ENCODE measurements around the gene RBM47.
A peak's percentile ranks its signal among the peaks of the same experiment; 100 is the strongest.

RBM47 gene

DNA sequence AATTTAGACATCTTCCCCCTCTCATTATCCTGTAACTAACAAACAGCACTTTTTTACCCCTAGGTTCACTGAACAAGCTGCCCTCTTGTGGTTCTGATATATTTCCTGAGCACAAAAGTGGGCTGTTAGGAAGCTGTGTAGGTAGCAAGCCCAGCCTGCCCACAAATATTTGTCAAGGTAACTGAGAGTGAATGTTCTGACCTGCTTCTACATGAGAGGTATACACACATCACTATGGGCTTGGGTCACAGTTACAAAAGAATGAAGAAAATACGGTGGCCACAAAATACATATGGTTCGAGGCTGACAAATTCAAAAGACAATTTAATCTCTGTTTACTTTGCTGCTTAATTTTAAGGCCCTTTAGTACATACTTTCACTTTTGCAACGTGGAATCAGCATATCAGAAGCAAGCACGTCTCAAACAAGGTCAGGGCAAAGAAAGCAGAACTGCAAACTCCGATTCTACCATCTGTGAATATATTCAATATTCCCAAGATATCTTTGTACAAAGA is 78.7 kb downstream of the RBM47 start:
- H3K27ac ChIP-seq, result peak overlapping the region; percentile 26; the same call in 1 of the 2 replicates
- H3K4me1 ChIP-seq (ENCODE audit: low read depth, poor library complexity, severe bottlenecking), result peaks cover 22% of the 10 kb centered on the region
- H2AFZ ChIP-seq (ENCODE audit: low read depth), result no peak overlapping the region
- no peaks in the 10 kb centered on the region for H3K27me3 ChIP-seq (ENCODE audit: insufficient read depth, low read depth)
- peak overlapping the region; percentile 17; the same call in 1 of the 2 replicates for H3K9ac ChIP-seq
- H3K4me2 ChIP-seq, result peak overlapping the region; percentile 78
- no peaks in the 10 kb centered on the region for H4K20me1 ChIP-seq (ENCODE audit: insufficient read depth)
- H3K36me3 ChIP-seq (ENCODE audit: insufficient read depth), result no peaks in the 10 kb centered on the region
- TF ChIP-seq, protein P1, sequence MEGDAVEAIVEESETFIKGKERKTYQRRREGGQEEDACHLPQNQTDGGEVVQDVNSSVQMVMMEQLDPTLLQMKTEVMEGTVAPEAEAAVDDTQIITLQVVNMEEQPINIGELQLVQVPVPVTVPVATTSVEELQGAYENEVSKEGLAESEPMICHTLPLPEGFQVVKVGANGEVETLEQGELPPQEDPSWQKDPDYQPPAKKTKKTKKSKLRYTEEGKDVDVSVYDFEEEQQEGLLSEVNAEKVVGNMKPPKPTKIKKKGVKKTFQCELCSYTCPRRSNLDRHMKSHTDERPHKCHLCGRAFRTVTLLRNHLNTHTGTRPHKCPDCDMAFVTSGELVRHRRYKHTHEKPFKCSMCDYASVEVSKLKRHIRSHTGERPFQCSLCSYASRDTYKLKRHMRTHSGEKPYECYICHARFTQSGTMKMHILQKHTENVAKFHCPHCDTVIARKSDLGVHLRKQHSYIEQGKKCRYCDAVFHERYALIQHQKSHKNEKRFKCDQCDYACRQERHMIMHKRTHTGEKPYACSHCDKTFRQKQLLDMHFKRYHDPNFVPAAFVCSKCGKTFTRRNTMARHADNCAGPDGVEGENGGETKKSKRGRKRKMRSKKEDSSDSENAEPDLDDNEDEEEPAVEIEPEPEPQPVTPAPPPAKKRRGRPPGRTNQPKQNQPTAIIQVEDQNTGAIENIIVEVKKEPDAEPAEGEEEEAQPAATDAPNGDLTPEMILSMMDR (conservative IDR thresholded peaks at IDR 0.05; ENCODE audit: low read depth, low read length), result peak; percentile 37; the same call in 1 of the 2 replicates
- no peaks in the 10 kb centered on the region; the same call in 1 of the 2 replicates for H3K79me2 ChIP-seq (ENCODE audit: insufficient read depth, low read depth)
- no peak overlapping the region for H3K4me3 ChIP-seq (IDR thresholded peaks at IDR 0.05; ENCODE audit: insufficient read depth, low read depth, low read length)

DNA sequence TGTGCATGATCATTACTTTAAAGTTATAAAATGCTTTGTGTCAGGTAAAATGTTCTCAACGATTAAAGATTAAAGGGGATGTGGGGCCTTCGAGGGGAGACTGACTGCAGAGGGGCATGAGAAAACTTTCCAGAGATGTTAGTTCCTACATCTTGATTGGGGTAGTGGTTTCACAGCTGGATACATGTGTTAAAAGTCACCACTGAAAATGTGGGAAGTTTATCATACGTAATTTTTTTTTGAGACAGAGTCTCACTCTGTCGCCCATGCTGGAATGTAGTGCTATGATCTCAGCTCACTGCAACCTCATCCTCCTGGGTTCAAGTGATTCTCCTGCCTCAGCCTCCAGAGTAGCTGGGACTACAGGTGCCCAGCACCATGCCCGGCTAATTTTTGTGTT is 79.5 kb downstream of the RBM47 start:
- Histone ChIP-seq H4K20me1 (ENCODE audit: insufficient read depth) (no peaks in the 10 kb centered on the region), H3K4me1 (ENCODE audit: low read depth, poor library complexity, severe bottlenecking) (peaks cover 22% of the 10 kb centered on the region), H3K79me2 (ENCODE audit: insufficient read depth, low read depth) (no peaks in the 10 kb centered on the region; the same call in 1 of the 2 replicates), H2AFZ (ENCODE audit: low read depth) (no peak overlapping the region), H3K4me3 (IDR thresholded peaks at IDR 0.05; ENCODE audit: insufficient read depth, low read depth, low read length) (no peak overlapping the region), H3K9ac (no peak overlapping the region), H3K27me3 (ENCODE audit: insufficient read depth, low read depth) (no peaks in the 10 kb centered on the region), H3K36me3 (ENCODE audit: insufficient read depth) (no peaks in the 10 kb centered on the region), H3K4me2 (peak overlapping the region; percentile 78; the same call in 1 of the 2 replicates), H3K27ac (no peak overlapping the region)
- TF ChIP-seq, protein P1 (conservative IDR thresholded peaks at IDR 0.05; ENCODE audit: low read depth, low read length), result no peak

DNA sequence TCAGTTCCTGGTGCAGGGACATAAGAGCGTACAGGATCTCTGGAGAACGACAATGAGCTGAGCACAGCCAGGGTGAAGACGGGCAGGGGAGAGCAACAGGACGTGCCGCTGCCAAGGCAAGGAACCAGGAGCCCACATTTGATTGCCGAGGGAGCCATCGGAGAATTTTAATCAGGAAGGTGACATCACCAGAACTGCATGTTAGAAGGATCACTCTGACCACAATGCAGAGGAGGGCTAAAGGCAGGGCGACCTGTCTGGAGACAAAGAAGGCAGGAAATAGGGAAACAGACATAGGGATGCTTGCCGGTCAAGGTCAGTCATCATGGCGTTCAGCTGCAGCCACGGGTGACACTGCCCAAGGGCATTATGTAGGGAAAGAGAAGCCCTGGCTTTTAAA is 81.4 kb downstream of the RBM47 start:
- no peak overlapping the region for H3K27ac ChIP-seq
- no peak overlapping the region for H3K4me3 ChIP-seq (IDR thresholded peaks at IDR 0.05; ENCODE audit: insufficient read depth, low read depth, low read length)
- H3K4me2 ChIP-seq, result no peak overlapping the region
- no peak overlapping the region for H3K9ac ChIP-seq
- H3K4me1 ChIP-seq (ENCODE audit: low read depth, poor library complexity, severe bottlenecking), result peaks cover 22% of the 10 kb centered on the region
- H3K79me2 ChIP-seq (ENCODE audit: insufficient read depth, low read depth), result no peaks in the 10 kb centered on the region; the same call in 1 of the 2 replicates
- H2AFZ ChIP-seq (ENCODE audit: low read depth), result no peak overlapping the region
- H3K27me3 ChIP-seq (ENCODE audit: insufficient read depth, low read depth), result no peaks in the 10 kb centered on the region
- no peaks in the 10 kb centered on the region for H4K20me1 ChIP-seq (ENCODE audit: insufficient read depth)
- H3K36me3 ChIP-seq (ENCODE audit: insufficient read depth), result no peaks in the 10 kb centered on the region
- TF ChIP-seq, protein P1 (conservative IDR thresholded peaks at IDR 0.05; ENCODE audit: low read depth, low read length), result no peak

DNA sequence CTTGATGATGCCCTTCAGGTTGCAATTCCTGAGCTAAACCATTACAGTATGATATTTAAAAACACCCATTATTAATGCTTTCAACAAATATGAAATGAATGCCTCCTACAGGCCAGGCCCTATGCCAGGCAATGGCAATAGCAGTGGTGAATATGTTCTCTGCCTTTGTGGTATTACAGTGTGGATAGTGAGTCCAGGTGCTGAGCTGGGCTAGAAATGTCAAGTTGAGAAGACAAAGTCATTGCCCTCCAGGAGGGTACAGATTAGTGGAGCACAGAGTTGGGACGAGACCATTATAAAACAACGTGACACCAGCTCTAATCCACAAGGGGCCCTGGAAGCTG is 81.9 kb downstream of the RBM47 start:
- H3K27ac ChIP-seq, result no peak overlapping the region
- H3K36me3 ChIP-seq (ENCODE audit: insufficient read depth), result no peaks in the 10 kb centered on the region
- no peak overlapping the region for H3K4me3 ChIP-seq (IDR thresholded peaks at IDR 0.05; ENCODE audit: insufficient read depth, low read depth, low read length)
- no peak overlapping the region for H3K4me2 ChIP-seq
- no peaks in the 10 kb centered on the region for H3K27me3 ChIP-seq (ENCODE audit: insufficient read depth, low read depth)
- no peaks in the 10 kb centered on the region; the same call in 1 of the 2 replicates for H3K79me2 ChIP-seq (ENCODE audit: insufficient read depth, low read depth)
- no peak overlapping the region for H3K9ac ChIP-seq
- no peak overlapping the region for H2AFZ ChIP-seq (ENCODE audit: low read depth)
- H4K20me1 ChIP-seq (ENCODE audit: insufficient read depth), result no peaks in the 10 kb centered on the region
- TF ChIP-seq, protein P1 (conservative IDR thresholded peaks at IDR 0.05; ENCODE audit: low read depth, low read length), result no peak
- peaks cover 22% of the 10 kb centered on the region for H3K4me1 ChIP-seq (ENCODE audit: low read depth, poor library complexity, severe bottlenecking)
